ENCODE results near the gene SORCS2. TPM values are rescaled to one million over a fixed set of nuclear protein-coding genes. Genes with fewer than 3 reads are reported as not detected.

SORCS2 gene
- total and polyA plus RNA-seq, 2 of the 4 experiments (the other 2 are of a cell fraction): 0.36 to 0.62 TPM

DNA sequence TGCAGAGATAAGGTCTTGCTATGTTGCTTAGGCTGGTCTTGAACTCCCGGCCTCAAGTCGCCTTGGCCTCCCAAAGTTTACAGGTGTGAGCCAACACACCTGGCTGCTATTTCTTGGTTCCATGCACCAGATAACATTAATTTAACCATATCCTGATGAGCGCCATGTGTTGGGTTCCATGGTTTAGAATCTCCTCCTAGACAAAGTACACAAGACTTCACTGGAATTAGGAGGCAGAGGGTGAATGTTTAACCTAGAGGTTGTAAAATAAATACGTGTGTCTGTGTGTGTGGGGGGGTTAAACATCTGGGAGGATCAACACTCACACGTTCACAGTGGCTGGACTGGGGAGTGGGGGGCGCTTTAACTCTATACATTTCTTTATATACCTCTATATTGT lies 32.4 kb upstream of the SORCS2 start:
- no peak overlapping the region for H4K91ac ChIP-seq (ENCODE audit: insufficient read depth, low read depth, low read length)
- peaks cover 28% of the 10 kb centered on the region for H3K27me3 ChIP-seq (ENCODE audit: control insufficient read depth, insufficient read depth, low read length)
- no peak overlapping the region for H3K27ac ChIP-seq (ENCODE audit: insufficient read depth, low read length)
- no peak overlapping the region for H4K5ac ChIP-seq (ENCODE audit: low read depth, low read length)
- no peak overlapping the region for H2BK15ac ChIP-seq (ENCODE audit: low read depth, low read length)
- dilution Hi-C loops (cut with HindIII; ENCODE audit: low sequenced_read_pairs, unreplicated experiment) (no loop called here), intact Hi-C loops (cut with micrococcal nuclease) (no loop called here), in situ Hi-C loops (cut with MboI; ENCODE audit: low sequenced_read_pairs) (no loop called here)
- H2BK5ac ChIP-seq (ENCODE audit: low read depth, low read length, poor library complexity, severe bottlenecking): no peak overlapping the region
- H4K8ac ChIP-seq (ENCODE audit: low read depth in 2 of 2, low read length in 2 of 2): no peak overlapping the region
- no peak overlapping the region for H3K9ac ChIP-seq (ENCODE audit: low read depth, low read length)
- no peak overlapping the region for H3K18ac ChIP-seq (ENCODE audit: low read depth, low read length)
- H3K4me2 ChIP-seq (ENCODE audit: low read depth, low read length): no peak overlapping the region
- TF ChIP-seq POLR2A (IDR thresholded peaks at IDR 0.05; ENCODE audit: low read depth, low read length) (no peak), RCOR1 (IDR thresholded peaks at IDR 0.05; ENCODE audit: insufficient replicate concordance, low read length) (no peak), RAD21 (IDR thresholded peaks at IDR 0.05; ENCODE audit: low read length) (no peak), CHD1 (IDR thresholded peaks at IDR 0.05; ENCODE audit: low read depth, low read length) (no peak), CEBPB (IDR thresholded peaks at IDR 0.05; ENCODE audit: low read depth, low read length) (no peak), BHLHE40 (IDR thresholded peaks at IDR 0.05; ENCODE audit: low read depth, low read length) (no peak), MAZ (IDR thresholded peaks at IDR 0.05; ENCODE audit: borderline replicate concordance, low read depth, low read length) (no peak), MXI1 (IDR thresholded peaks at IDR 0.05; ENCODE audit: borderline replicate concordance, low read depth, low read length) (no peak), NFE2L2 (IDR thresholded peaks at IDR 0.05; ENCODE audit: low read depth, low read length) (no peak), FOS (IDR thresholded peaks at IDR 0.05; ENCODE audit: low read depth, low read length) (no peak), MAFK (IDR thresholded peaks at IDR 0.05; ENCODE audit: low read depth, low read length) (no peak), SMC3 (IDR thresholded peaks at IDR 0.05; ENCODE audit: low read depth, low read length) (no peak)
- TF ChIP-seq, protein P1, sequence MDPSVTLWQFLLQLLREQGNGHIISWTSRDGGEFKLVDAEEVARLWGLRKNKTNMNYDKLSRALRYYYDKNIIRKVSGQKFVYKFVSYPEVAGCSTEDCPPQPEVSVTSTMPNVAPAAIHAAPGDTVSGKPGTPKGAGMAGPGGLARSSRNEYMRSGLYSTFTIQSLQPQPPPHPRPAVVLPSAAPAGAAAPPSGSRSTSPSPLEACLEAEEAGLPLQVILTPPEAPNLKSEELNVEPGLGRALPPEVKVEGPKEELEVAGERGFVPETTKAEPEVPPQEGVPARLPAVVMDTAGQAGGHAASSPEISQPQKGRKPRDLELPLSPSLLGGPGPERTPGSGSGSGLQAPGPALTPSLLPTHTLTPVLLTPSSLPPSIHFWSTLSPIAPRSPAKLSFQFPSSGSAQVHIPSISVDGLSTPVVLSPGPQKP (IDR thresholded peaks at IDR 0.05; ENCODE audit: borderline replicate concordance, low read depth, low read length): no peak
- TF ChIP-seq, protein P2, sequence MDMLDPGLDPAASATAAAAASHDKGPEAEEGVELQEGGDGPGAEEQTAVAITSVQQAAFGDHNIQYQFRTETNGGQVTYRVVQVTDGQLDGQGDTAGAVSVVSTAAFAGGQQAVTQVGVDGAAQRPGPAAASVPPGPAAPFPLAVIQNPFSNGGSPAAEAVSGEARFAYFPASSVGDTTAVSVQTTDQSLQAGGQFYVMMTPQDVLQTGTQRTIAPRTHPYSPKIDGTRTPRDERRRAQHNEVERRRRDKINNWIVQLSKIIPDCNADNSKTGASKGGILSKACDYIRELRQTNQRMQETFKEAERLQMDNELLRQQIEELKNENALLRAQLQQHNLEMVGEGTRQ (IDR thresholded peaks at IDR 0.05; ENCODE audit: low read depth, low read length): no peak
- TF ChIP-seq, protein P3, sequence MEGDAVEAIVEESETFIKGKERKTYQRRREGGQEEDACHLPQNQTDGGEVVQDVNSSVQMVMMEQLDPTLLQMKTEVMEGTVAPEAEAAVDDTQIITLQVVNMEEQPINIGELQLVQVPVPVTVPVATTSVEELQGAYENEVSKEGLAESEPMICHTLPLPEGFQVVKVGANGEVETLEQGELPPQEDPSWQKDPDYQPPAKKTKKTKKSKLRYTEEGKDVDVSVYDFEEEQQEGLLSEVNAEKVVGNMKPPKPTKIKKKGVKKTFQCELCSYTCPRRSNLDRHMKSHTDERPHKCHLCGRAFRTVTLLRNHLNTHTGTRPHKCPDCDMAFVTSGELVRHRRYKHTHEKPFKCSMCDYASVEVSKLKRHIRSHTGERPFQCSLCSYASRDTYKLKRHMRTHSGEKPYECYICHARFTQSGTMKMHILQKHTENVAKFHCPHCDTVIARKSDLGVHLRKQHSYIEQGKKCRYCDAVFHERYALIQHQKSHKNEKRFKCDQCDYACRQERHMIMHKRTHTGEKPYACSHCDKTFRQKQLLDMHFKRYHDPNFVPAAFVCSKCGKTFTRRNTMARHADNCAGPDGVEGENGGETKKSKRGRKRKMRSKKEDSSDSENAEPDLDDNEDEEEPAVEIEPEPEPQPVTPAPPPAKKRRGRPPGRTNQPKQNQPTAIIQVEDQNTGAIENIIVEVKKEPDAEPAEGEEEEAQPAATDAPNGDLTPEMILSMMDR (conservative IDR thresholded peaks at IDR 0.05; ENCODE audit: low read depth, low read length): no peak
- no peak overlapping the region for H2BK120ac ChIP-seq (ENCODE audit: low read depth, low read length)
- H2AFZ ChIP-seq (replicated peaks; ENCODE audit: low read length, poor library complexity): no peak overlapping the region
- no peaks in the 10 kb centered on the region for H3K4me1 ChIP-seq (ENCODE audit: control insufficient read depth, insufficient read depth, low read length)
- BruUV-seq (replicated peaks): no TSS peak
- no peaks in the 10 kb centered on the region for H3K79me1 ChIP-seq (ENCODE audit: low read depth in 1 of 2, low read length in 2 of 2)
- H3K56ac ChIP-seq (ENCODE audit: extremely low read depth, insufficient read depth, low read length): no peak overlapping the region
- H2AK5ac ChIP-seq (ENCODE audit: low read depth, low read length): no peak overlapping the region
- no peaks in the 10 kb centered on the region for H3K36me3 ChIP-seq (ENCODE audit: control insufficient read depth, insufficient read depth, low read length)
- no peak overlapping the region for H3K4ac ChIP-seq (ENCODE audit: low read depth, low read length)
- CTCF ChIA-PET: no interaction called here
- no peaks in the 10 kb centered on the region for H4K20me1 ChIP-seq (ENCODE audit: insufficient read depth, low read length)
- no peaks in the 10 kb centered on the region for H3K9me1 ChIP-seq (ENCODE audit: insufficient read depth, low read length)
- no peak overlapping the region for H3K4me3 ChIP-seq (ENCODE audit: insufficient read depth, low read depth, low read length)
- H3K9me3 ChIP-seq (ENCODE audit: control insufficient read depth, insufficient read depth, low read length): no peaks in the 10 kb centered on the region
- no peak for ATAC-seq (ENCODE audit: low read depth)
- no CpG with 5 or more reads among the region's 6 CpGs for WGBS, 2 experiments (ENCODE audit: extremely low coverage in 2 of 2, insufficient read length in 1 of 2)
- no peak overlapping the region for H3K14ac ChIP-seq (replicated peaks; ENCODE audit: low read depth, low read length)
- POLR2A ChIA-PET (ENCODE audit: unreplicated experiment): no interaction called here
- DNase-seq: no peak
- no peak overlapping the region for H2AK9ac ChIP-seq (replicated peaks; ENCODE audit: low read depth, low read length, poor library complexity)
- no peak overlapping the region for H2BK20ac ChIP-seq (ENCODE audit: low read depth, low read length)
- no peak overlapping the region for H3K23ac ChIP-seq (ENCODE audit: low read depth, low read length)
